Fibroblast of lung (primary cell): Measurements from ENCODE around the gene TCERG1L. TPM values are rescaled to one million over a fixed set of nuclear protein-coding genes. Genes with fewer than 3 reads are reported as not detected.

Source experiments
- DNase-seq, 2 donors: peaks; one replicate each; pipeline versions ENCODE4 v3.0.0 to v3.0.0-alpha.2; 2010; ENCODE audit warnings: low read depth in 2 of 2
- H2AFZ ChIP-seq: 2 replicates; pipeline ENCODE4 v1.5.1; 2012; ENCODE audit warnings: low read length, control low read depth, inconsistent platforms
- H3K27ac ChIP-seq: 2 replicates; pipeline ENCODE4 v1.5.1; 2011; ENCODE audit warnings: low read length, control low read depth; ENCODE audit not compliant: insufficient read depth
- H3K27me3 ChIP-seq: 2 replicates; pipeline ENCODE4 v1.5.1; 2011; ENCODE audit warnings: mild to moderate bottlenecking, low read length; ENCODE audit not compliant: control insufficient read depth, insufficient read depth
- H3K36me3 ChIP-seq: 2 replicates; pipeline ENCODE4 v1.5.1; 2011; ENCODE audit warnings: low read length; ENCODE audit not compliant: control insufficient read depth, insufficient read depth
- H3K4me1 ChIP-seq: 2 replicates; pipeline ENCODE4 v1.5.1; 2011; ENCODE audit warnings: low read length; ENCODE audit not compliant: control insufficient read depth, insufficient read depth; ENCODE audit errors: extremely low read depth
- H3K4me2 ChIP-seq: 2 replicates; pipeline ENCODE4 v1.5.1; 2011; ENCODE audit warnings: low read length, control low read depth; ENCODE audit not compliant: insufficient read depth; ENCODE audit errors: extremely low read depth
- H3K4me3 ChIP-seq, 4 experiments: fragments of 200-600 bp in 1 of 4; sonication (generic) in 1 of 4; replicated peaks in 1 of 4; 2 replicates each; pipeline ENCODE4 v1.5.1; 2011 to 2016; ENCODE audit warnings: low read length in 4 of 4, low read depth in 3 of 4, mild to moderate bottlenecking in 3 of 4, control low read depth in 2 of 4, inconsistent platforms in 1 of 4, mixed read lengths in 1 of 4; ENCODE audit not compliant: insufficient read depth in 1 of 4; ENCODE audit errors: control extremely low read depth in 1 of 4
- H3K79me2 ChIP-seq: 2 replicates; pipeline ENCODE4 v1.5.1; 2012; ENCODE audit warnings: mild to moderate bottlenecking, low read length, inconsistent platforms; ENCODE audit not compliant: control insufficient read depth, insufficient read depth
- H3K9ac ChIP-seq: 2 replicates; pipeline ENCODE4 v1.5.1; 2011; ENCODE audit warnings: mild to moderate bottlenecking, low read length, control low read depth; ENCODE audit not compliant: insufficient read depth
- H3K9me3 ChIP-seq: 2 replicates; pipeline ENCODE4 v1.5.1; 2012; ENCODE audit warnings: low read depth, low read length; ENCODE audit not compliant: control insufficient read depth, insufficient read depth
- H4K20me1 ChIP-seq: 2 replicates; pipeline ENCODE4 v1.5.1; 2011; ENCODE audit warnings: low read length; ENCODE audit not compliant: control insufficient read depth, insufficient read depth; ENCODE audit errors: extremely low read depth
- EZH2 ChIP-seq: IDR thresholded peaks from 2 replicates; pipeline ENCODE4 v1.5.1; 2012; ENCODE audit warnings: low read length, control low read depth, mild to moderate bottlenecking; ENCODE audit errors: missing control alignments
- polyA plus RNA-seq, 2 donors: library from polyadenylated mRNA; depleted of rRNA in 1 of 2; stranded (reverse) in 1 of 2; unstranded in 1 of 2; fragments of >200 nt; gene quantifications; 2 replicates each; pipeline ENCODE4 v1.2.1, GENCODE V29; 2011 to 2012; ENCODE audit warnings: missing spikeins in 1 of 2
- total RNA-seq: library from RNA; depleted of rRNA; stranded (reverse); fragments of >200 nt; gene quantifications from 2 replicates; pipeline ENCODE4 v1.2.1, GENCODE V29; 2014
- TF ChIP-seq, protein P1 (sequence below), 2 donors: IDR thresholded peaks in 1 of 2; conservative IDR thresholded peaks in 1 of 2; 1 replicate in 1 of 2; 2 replicates in 1 of 2; pipeline ENCODE4 v1.5.1; 2011 to 2012; ENCODE audit warnings: low read length in 2 of 2, control low read depth in 1 of 2, inconsistent platforms in 1 of 2, low read depth in 1 of 2, mild to moderate bottlenecking in 1 of 2

Gene TCERG1L
- total and polyA plus RNA-seq, 2 donors (not counting 1 experiment from before 2014, with no cell fraction given): 0.02 TPM; not detected in 1

DNA sequence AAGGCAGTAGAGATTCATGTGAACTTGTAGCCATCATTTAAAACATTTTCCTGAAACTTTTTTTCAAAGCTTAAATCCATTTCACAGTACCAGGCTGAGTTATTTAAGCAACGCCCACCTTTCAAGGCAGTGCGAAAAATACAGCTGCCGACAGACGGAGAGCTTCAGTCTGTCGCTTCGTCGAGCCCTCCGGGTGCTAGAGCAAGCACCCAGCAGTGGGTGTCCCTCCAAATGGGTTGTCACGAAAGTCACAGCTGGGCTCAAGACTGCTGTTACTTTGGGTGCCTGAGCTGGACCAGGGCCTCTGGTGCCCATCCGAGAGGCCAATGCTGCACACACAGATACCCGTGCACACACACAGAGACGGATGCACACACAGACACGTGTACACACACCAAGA lies 135.6 kb downstream of the TCERG1L start:
- Histone ChIP-seq H3K9me3 (peaks cover 6% of the 10 kb centered on the region), H3K27me3 (no peaks in the 10 kb centered on the region), H3K27ac (no peak overlapping the region), H3K4me3 (no peak overlapping the region), H4K20me1 (no peaks in the 10 kb centered on the region), H3K36me3 (no peaks in the 10 kb centered on the region), H2AFZ (no peak overlapping the region), H3K9ac (no peak overlapping the region), H3K4me1 (no peaks in the 10 kb centered on the region), H3K4me2 (no peak overlapping the region), H3K79me2 (no peaks in the 10 kb centered on the region)
- no peak for DNase-seq
- TF ChIP-seq EZH2: no peak
- TF ChIP-seq, protein P1, sequence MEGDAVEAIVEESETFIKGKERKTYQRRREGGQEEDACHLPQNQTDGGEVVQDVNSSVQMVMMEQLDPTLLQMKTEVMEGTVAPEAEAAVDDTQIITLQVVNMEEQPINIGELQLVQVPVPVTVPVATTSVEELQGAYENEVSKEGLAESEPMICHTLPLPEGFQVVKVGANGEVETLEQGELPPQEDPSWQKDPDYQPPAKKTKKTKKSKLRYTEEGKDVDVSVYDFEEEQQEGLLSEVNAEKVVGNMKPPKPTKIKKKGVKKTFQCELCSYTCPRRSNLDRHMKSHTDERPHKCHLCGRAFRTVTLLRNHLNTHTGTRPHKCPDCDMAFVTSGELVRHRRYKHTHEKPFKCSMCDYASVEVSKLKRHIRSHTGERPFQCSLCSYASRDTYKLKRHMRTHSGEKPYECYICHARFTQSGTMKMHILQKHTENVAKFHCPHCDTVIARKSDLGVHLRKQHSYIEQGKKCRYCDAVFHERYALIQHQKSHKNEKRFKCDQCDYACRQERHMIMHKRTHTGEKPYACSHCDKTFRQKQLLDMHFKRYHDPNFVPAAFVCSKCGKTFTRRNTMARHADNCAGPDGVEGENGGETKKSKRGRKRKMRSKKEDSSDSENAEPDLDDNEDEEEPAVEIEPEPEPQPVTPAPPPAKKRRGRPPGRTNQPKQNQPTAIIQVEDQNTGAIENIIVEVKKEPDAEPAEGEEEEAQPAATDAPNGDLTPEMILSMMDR (conservative IDR thresholded peaks at IDR 0.05 in 1 of 2, IDR thresholded peaks at IDR 0.05 in 1 of 2; ENCODE audit: low read depth in 1 of 2, low read length in 2 of 2): no peak

DNA sequence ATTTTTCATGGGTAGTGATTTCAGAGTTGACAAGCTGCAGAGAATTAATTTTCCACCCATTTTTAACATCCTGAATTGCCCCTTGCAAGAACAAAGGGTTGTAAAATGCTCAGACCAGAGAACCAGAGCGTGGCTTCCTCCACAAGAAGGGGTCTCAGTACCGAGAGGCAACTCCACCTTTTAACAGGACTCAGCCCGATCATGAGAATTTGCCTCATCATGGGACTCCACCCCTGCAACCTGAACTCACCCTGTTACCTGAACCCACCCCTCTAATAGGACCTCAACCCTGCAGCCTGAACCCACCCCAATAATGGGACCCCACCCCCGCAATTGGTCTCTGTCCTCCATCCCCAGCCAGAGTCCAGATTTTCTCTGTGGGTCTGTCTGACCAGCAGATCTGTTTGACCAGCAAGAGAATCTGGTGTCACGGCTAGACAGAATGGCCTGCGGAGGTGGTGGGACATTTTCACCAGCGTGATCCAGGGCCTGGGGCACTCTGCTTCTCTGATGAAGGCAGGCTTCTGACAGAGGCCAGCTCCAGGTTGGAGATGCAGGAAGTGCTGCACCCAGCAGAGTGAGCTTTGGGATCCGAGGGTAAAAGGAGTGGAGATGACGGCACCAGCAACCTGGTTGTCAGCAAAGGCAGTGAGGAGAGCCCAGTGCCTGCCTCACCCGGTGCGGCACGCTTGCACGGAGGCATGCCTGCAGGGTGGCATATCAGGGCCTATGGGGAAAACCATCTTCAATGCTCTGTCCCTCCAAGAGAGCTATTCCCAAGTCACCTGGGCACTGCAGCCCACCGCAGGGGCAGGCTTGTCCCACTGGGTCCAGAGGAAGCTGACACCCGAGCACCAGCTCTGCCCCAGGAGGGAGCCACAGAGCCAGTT lies 136.6 kb downstream of the TCERG1L start:
- peaks cover 6% of the 10 kb centered on the region for H3K9me3 ChIP-seq
- no peak overlapping the region for H3K4me3 ChIP-seq
- no peak overlapping the region for H3K9ac ChIP-seq
- H3K4me2 ChIP-seq: no peak overlapping the region
- H3K27me3 ChIP-seq: no peaks in the 10 kb centered on the region
- no peak for TF ChIP-seq EZH2
- TF ChIP-seq, protein P1 (conservative IDR thresholded peaks at IDR 0.05 in 1 of 2, IDR thresholded peaks at IDR 0.05 in 1 of 2; ENCODE audit: low read depth in 1 of 2, low read length in 2 of 2): no peak
- no peaks in the 10 kb centered on the region for H3K4me1 ChIP-seq
- no peaks in the 10 kb centered on the region for H3K79me2 ChIP-seq
- no peak overlapping the region for H2AFZ ChIP-seq
- no peak for DNase-seq
- H3K27ac ChIP-seq: no peak overlapping the region
- H4K20me1 ChIP-seq: no peaks in the 10 kb centered on the region
- H3K36me3 ChIP-seq: no peaks in the 10 kb centered on the region

DNA sequence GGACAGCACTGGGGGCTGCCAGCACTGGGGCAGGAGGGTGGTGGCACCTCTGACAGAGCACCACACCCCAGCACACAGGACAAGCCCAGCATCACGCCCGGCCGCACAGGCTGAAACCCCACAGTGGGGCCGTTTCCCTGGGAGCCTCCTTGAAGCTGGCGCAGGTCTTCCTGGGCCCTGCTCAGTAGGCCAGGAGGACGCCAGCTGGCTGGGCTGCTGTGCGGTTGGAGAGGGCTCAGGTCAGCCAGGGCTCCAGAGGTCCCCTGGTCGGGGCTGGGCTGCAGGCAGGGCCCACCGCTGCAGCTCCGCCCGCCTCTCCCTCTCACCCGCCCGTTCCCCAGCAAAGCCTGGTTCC lies 137.3 kb downstream of the TCERG1L start:
- Histone ChIP-seq H3K79me2 (no peaks in the 10 kb centered on the region), H3K27me3 (no peaks in the 10 kb centered on the region), H2AFZ (no peak overlapping the region), H4K20me1 (no peaks in the 10 kb centered on the region), H3K9ac (no peak overlapping the region), H3K27ac (no peak overlapping the region), H3K36me3 (no peaks in the 10 kb centered on the region), H3K4me2 (no peak overlapping the region), H3K9me3 (peaks cover 6% of the 10 kb centered on the region), H3K4me1 (no peaks in the 10 kb centered on the region), H3K4me3 (no peak overlapping the region)
- TF ChIP-seq EZH2: no peak
- TF ChIP-seq, protein P1 (conservative IDR thresholded peaks at IDR 0.05 in 1 of 2, IDR thresholded peaks at IDR 0.05 in 1 of 2; ENCODE audit: low read depth in 1 of 2, low read length in 2 of 2): no peak
- no peak for DNase-seq
